Coronary artery (tissue), 2 donors: ENCODE measurements around the gene C19orf25.

Experiments
- DNase-seq: peaks from one replicate; pipeline ENCODE4 v3.0.0-alpha.2; 2017; ENCODE audit warnings: low spot score
- H3K27ac ChIP-seq, 2 donors: fragments of 200-600 bp; sonication (generic); one replicate each; pipeline ENCODE4 v1.5.1; 2016 to 2019
- H3K4me3 ChIP-seq: fragments of 200-600 bp; sonication (generic); 2 replicates; pipeline ENCODE4 v1.5.1; 2016; ENCODE audit warnings: mild to moderate bottlenecking, moderate library complexity
- TF ChIP-seq, protein P1 (sequence below): fragments of 200-600 bp; sonication (generic); IDR thresholded peaks from one replicate; pipeline ENCODE4 v1.5.1; 2019; ENCODE audit warnings: antibody characterized with exemption

The C19orf25 gene

DNA sequence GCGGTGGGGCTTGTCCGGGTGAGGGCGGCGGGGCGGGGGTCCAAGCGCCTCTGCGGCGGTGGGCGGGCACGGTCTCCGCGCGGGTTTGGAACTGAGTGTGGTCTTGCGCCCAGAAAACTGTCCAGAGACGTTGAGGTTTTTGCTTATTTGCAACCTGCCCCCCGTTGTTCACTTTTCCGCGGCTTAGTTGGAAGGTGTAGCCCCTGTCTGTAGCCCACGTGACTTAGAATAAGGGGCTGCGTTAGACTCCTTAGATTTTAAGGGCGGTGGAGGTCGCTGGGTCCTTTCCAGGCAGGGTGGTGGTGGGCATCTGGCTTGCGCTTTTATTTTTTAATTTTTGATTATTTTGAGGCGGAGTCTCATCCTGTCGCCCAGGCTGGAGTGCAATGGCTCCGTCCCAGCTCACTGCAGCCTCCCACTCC is 40.1 kb downstream of the C19orf25 start:
- DNase-seq = no peak
- TF ChIP-seq, protein P1, sequence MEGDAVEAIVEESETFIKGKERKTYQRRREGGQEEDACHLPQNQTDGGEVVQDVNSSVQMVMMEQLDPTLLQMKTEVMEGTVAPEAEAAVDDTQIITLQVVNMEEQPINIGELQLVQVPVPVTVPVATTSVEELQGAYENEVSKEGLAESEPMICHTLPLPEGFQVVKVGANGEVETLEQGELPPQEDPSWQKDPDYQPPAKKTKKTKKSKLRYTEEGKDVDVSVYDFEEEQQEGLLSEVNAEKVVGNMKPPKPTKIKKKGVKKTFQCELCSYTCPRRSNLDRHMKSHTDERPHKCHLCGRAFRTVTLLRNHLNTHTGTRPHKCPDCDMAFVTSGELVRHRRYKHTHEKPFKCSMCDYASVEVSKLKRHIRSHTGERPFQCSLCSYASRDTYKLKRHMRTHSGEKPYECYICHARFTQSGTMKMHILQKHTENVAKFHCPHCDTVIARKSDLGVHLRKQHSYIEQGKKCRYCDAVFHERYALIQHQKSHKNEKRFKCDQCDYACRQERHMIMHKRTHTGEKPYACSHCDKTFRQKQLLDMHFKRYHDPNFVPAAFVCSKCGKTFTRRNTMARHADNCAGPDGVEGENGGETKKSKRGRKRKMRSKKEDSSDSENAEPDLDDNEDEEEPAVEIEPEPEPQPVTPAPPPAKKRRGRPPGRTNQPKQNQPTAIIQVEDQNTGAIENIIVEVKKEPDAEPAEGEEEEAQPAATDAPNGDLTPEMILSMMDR = no peak

DNA sequence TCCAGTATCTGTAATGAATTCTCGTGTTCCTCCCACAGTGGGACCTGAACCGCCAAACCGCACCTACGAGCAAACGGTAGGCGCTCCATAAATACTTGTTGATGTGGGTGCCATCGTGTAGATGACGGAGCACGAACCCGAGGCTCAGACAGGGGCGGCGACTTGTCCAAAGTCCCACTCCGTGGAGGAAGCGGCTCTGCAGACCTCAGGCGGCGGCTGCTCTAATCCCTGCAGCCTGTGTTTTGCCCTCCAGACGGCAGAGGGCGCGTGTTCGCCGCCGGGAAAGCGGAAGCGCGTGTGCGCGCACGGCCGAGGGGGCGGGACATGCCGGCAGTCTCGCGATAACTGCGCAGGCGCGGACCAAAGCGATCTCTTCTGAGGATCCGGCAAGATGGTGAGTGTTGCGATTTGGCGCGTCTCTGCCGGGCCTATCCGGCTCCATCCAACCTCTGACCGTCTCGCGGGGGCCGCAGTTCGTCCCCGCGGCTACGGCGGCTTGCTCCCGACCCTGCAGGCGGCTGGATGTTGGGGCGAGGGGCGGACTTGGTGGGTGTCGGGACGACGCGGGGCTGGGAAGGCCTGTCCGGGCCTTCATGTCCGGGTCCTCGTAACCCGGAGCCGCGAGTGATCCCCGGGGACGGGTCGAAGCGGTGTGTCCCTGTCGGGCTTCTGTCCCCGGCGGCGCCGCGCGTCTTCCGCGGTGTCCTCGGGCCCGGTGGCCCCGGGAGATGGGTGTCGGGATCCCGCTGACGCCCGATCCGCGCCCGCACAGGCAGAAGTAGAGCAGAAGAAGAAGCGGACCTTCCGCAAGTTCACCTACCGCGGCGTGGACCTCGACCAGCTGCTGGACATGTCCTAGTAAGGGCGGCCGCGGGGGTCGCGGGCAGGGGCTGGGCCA is 40.7 kb downstream of the C19orf25 start, which contains the start of gene RPS15:
RPS15 (plus strand) TSS at position 362 of the 898 bp plus-strand sequence; CDS start at position 392, 30 bp downstream.
- H3K4me3 ChIP-seq = peak within 1 kb of the TSS; percentile 87
- peak within 1 kb of the TSS; percentile 83 to 86 for H3K27ac ChIP-seq
- peak; percentile 95 for DNase-seq
- TF ChIP-seq, protein P1 = peak; percentile 90

More for the DNA sequence above, 40.1 kb downstream of the C19orf25 start:
- peak overlapping the region; percentile 83 to 86 for H3K27ac ChIP-seq
- H3K4me3 ChIP-seq = peak overlapping the region; percentile 87

DNA sequence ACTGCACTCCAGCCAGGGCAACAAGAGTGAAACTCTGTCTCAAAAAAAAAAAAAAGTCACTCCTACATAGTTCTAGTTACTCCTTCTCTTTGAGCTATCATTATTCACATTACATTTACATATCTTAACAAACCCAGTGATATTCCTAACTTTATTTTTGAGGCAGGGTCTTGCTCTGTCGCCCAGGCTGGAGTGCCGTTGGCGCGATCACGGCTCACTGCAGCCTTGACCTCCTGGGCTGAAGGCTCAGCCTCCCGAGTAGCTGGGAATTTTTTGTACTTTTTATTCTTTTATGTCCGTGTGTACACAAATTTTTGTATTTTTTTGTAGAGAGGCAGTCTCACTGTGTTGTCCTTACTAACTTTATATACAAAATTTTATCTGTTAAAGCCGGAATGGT is 41.4 kb downstream of the C19orf25 start:
- H3K4me3 ChIP-seq = peak overlapping the region; percentile 87
- TF ChIP-seq, protein P1 = no peak

DNA sequence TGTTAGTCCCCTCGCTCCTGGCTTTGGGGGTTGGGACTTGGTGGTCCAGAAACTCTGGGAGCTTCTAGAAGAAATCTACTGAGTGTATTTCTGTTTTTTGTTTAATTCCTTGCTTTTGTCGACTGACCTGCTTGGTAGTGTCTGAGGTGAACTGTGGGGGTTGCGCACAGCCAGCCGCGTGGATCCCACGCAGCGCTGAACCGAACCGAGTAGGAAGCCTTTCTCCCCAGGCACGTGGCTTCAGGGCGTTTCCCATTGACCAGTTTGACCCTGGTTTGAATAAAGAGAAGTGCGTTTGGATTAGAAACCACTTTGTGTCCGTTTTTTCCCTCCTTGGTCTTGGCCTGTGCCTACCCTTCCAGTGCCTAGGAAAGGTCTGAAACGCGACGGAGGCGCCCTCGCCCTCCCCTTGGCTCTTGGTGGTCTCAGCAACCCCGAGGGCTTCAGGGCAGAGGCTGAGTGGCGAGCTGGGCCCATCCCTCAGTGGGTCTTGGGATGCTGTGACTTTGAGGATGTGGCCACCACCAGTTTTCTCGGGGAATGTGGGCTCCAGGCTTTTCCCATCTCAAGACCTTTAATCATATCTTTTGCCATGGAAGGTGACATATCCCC is 43.5 kb downstream of the C19orf25 start:
- Histone ChIP-seq H3K27ac (no peak overlapping the region), H3K4me3 (no peak overlapping the region)
- TF ChIP-seq, protein P1 = no peak
- no peak for DNase-seq

More for the DNA sequence above, 41.4 kb downstream of the C19orf25 start:
- H3K27ac ChIP-seq = no peak overlapping the region
- DNase-seq = no peak

DNA sequence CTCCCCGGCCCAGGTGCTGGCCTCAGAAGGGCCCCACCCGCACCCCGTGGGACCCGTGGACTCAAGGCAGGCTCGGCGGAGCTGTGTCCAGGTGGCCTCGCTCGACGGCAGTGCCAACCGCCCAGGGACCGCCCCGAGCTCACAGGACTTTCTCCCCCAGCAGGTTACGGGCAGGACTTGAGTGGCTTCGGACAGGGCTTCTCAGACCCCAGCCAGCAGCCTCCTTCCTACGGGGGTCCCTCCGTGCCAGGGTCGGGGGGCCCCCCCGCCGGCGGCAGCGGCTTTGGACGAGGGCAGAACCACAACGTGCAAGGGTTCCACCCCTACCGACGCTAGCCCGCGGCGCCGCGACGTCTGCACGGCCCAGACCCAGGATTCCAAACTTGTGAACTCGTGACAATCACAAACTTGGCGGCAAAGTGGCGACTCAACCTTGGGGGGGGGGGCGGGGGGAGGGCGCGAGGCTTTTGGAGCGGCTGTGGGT is 44.4 kb downstream of the C19orf25 start:
- TF ChIP-seq, protein P1 = no peak
- DNase-seq = no peak
- Histone ChIP-seq H3K27ac (no peak overlapping the region), H3K4me3 (no peak overlapping the region)

DNA sequence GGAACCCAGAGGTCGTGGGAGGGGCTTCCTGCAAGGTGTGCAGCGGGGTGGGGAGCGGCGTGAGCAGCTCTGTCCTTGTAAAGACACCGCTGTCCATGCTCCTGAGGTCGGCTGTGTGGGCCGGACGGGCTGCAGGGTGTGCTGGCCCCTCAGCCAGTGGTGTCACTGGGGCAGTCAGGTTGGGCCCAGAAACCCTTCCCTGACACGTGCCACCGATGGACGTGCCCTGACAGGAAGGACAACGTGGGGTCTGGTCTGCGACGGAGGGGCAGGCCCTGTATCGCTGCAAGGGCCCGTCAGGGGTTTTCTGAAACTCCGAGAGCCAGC is 45.0 kb downstream of the C19orf25 start:
- TF ChIP-seq, protein P1 = no peak
- H3K27ac ChIP-seq = no peak overlapping the region

More for the DNA sequence above, 45.0 kb downstream of the C19orf25 start:
- no peak for DNase-seq
- no peak overlapping the region for H3K4me3 ChIP-seq
